GM19395 (cell line): Measurements from ENCODE around the gene ODR4.
"Not testable (repeated sequence)": the region's sequence is repeated elsewhere in the genome, so short reads cannot be mapped to it uniquely, and the experiment has no call there.

ENCODE experiments used
- ATAC-seq: cut with Tn5 transposase; IDR thresholded peaks from one replicate; pipeline ENCODE4 v1.9.1; 2021; ENCODE audit warnings: mild to moderate bottlenecking, moderate library complexity; ENCODE audit not compliant: unreplicated experiment

Gene ODR4

DNA sequence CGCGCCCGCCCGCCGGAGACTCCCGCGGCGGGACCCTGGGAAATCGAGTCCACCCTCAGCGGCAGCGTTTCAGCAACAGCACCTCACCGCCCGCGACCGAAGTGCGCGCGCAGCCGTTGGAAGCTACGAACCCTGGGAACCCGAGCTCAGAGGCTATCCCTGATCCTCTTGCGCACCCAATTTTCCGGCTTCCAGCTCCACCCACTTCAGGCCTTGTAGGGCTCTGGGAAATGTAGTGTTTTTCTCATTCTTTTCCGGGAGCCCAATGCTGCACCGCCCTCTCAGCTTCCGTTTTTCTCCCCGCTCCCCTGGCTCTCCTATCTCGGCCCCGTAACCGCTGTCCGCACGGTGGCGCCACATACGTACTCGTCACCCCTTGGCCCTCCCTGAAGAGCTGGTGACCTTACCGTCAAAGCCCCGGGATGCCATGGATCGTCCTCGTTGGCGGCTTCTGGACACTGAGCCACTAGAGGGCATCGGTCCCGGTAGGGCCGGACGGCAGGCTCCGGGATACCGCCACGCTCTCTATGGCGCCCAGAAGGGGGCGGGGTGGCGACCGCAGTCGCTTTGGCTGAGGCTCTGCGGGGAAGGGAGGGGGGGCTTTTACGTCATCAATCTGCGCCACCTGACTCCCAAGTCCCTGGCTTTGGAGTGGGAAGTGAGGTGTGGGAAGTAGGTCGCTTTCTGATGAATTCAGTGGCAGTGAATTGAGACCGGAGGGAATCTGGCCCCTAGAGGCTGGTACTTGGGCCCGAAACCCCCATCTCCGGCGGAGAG is at the start of gene ODR4, which contains the start of gene TPR:
Gene ODR4, plus strand, starts transcription at position 687 of the 777 bp plus-strand sequence. CDS start 3,948 bp downstream, outside the sequence.
Gene TPR, minus strand, starts transcription at position 102 of the 777 bp plus-strand sequence. CDS start 225 bp downstream, outside the sequence.
- peak; percentile 87 for ATAC-seq

DNA sequence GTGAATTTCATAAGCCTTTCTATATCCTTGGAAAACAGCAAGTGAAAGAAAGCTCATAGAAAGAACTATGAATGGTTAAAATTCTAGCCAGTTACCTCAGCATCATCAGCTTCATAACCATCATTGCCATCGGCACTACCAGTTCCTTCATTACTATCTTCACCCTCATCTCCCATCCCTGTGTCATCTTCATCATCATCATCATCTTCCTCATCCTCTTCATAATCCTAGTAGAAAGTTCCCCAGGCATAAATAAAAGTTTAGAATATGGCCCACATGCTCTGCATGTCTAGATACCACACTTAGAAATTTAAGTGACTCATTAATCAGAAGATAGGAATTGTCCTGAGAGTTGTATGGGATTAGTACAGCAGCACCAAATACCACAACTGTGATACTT is 49.6 kb upstream of the ODR4 start:
- ATAC-seq = no peak

DNA sequence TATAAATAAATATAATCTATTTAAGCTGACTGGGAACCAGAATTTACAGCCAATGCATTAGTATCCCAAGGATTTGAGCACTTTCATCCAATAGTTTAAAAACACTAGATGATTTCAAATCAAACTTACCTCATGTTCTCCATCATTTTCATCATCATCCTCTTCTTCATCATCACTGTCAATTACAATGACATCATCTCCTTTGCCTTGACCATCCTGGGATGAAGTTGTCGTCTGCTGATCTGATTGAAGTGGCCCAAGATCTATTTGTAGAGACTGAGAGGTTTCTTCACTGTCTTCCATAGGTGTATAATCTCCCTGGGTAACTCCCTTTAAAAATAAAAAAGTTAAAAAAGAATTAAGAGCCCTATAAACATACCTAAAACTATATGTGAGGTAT is 48.3 kb upstream of the ODR4 start:
- no peak for ATAC-seq

DNA sequence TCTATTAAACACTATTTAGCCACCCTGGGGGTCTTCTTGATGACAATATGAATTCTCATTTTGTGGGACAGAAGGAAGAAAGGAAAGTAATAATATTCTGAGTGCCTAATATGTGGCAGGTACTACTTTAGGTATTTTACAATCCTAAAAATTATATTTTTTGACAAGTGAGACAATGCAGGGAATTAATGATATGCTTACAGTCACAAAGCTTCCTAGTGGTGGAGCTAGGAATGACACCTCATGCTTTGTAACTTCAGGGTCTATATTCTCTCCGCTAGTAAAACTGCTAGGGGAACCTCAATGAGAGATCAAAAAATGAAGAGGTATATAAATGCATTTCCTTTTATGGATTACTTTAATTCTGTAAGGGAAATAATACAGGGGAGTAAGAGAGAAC is 44.9 kb upstream of the ODR4 start:
- ATAC-seq = no peak

DNA sequence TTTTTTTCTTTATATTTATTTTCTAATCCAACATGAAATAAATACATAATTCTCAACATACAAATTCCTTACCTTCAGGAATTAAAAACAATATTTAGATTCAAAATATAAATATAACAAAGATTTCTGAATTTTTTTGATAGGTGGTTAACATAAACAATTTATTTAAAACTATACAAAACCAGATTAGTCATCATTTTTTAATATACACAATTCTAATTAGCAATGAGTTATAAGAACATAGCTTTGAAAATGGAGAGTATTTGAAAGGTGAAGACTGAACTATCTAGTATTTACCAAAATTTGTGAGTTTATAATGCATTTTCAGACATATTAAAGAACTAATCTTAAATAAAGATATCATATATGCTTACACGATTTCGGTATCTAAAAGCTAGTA is 38.1 kb upstream of the ODR4 start:
- no peak for ATAC-seq

DNA sequence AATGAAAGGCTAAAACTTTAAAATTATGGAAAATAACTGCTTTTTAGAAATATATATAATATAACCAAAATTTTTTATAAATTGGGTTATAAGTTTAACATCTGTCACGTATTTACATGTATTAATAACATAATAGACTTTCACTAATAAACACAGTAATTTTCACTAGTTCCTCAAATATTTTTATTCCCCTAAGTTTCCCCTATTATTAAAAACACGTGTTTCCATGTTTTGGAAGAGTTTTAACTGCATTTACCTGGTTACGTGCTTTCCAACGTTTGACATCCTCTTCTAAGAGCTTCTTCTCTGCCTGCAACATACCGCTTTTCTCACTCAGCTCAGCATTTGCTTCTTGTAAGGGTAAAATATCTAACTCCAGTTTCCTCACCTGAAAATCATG is 34.9 kb upstream of the ODR4 start:
- no peak for ATAC-seq

DNA sequence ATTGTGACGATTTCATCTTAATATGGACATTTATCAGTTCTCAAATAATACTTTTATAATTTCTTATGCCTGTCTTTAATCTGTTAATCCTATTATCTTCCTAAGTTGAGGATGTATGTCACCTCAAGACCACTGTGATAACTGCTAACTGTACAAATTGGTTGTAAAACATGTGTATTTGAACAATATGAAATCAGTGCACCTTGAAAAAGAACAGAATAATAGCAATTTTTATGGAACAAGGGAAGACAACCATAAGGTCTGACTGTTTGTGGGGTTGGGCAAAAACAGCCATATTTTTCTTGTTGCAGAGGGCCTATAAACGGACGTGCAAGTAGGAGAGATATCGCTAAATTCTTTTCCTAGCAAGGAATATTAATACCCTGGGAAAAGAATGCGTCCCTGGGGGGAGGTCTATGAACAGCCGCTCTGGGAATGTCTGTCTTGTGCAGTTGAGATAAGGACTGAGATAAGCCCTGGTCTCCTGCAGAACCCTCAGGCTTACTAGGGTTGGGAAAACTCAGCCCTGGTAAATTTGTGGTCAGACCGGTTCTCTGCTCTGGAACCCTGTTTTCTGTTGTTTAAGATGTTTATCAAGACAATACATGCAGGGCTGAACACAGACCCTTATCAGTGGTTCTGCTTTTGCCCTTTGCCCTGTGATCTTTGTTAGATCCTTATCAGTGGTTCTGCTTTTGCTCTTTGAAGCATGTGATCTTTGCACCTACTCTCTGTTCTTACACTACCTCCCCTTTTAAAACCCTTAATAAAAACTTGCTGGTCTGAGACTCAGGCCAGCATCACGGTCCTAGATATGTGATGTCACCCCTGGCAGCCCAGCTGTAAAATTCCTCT is 27.6 kb upstream of the ODR4 start:
- ATAC-seq = not testable (repeated sequence)

DNA sequence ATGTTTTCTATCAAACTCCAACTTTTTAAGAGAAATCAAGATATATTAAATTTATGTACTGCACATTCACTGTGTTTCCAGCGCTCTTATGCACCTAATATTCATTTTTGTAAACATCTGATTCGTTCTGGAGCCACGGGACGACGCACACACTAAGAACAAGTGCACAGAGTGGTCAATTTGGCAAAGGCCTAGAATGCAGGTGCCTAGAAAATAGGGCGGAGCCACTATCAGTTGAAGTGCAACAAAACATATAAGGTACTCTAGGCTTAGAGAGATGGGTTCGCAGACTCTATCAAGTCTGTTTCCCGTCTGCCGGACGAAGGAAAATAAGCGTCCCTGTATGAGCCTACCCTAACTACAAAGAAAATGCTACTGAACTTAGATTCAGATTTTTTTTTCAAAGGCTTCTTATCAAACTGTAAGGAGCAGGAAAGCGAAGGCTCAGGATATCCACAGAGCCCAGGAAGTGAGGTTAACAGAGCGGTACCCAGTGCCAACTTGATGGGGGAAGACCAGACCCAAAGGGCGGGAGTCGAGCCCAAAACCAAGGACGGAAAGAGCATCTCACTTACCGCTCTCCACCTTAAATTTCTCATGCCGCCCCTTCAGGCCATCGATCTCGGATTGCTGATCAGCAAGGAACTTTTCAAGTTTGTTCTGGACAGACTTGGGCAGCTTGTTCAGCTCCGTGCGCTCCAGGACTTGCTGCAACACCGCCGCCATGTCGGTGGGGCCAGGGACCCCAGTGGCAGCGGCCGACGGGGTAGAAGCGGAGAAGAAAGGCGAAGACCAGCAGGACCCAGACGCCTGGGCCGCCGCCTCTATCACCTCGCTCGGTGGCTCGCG is 1.1 kb upstream of the ODR4 start:
- ATAC-seq = peak; percentile 39

DNA sequence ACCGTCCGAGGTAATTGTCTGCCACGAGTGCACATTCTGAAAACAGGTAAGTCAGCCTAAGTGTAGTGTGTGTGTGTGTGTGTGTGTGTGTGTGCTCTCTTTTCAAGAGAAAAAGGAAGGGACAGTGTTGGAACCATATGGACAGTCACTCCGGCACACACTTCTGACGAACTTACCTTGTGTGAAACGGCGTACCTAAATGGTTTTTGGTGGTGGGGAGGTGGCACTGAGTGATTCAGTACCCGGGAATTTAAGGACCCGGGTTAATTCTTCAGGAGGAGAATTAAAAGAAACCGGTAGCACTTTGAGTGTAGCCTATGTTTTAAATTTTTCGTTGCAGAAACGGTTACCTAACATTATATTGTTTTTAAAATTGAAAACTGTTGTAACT is 286 bp downstream of the ODR4 start:
- ATAC-seq = peak; percentile 19

DNA sequence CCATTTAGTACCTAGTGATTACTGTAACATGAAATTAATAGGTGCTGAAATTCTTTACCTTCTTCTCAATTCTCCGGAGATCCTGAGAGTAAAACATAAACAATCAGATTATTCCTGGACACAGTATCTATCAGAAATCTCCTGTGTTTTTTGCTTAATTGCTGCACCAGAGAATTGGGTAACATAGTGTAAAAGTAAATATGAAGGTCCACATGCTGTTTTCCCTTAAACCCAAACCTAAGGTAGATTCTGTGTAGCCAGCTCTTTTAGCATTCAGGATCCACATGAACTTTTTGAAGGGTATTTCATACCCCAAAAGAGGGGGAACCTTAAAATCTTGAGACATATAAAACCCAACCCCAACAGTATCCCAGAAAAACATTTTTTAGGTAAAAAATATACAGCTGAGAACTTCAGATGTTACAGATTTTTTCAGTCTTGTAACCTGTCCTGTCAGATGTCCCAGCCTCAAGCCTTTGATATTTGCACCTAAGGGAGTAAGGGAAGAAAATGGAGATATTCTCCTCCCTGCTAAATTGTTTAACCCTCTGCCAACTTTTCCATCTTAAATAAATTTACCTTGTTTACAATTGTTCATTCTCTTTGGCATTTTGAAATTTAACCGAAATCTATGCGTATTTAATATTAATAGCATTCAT is 11.2 kb downstream of the ODR4 start:
- no peak for ATAC-seq

DNA sequence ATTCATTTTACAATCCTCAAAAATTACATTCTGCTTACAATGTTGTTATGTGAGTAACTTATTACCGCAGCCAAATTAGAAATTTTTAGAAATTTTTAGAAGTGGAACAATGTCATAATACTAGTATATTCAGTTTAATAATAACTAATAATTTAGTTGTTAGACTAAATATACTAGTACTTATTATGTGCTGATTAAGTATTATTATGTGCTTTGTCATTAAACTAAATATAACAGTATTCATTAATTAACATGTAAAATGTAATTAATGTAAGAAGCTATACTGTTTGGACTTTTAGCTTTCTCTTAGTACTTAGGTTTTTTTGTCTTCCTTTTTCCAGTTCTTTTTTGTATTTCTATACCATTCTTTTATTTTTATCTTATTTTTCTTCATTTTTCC is 15.3 kb downstream of the ODR4 start:
- ATAC-seq = no peak

DNA sequence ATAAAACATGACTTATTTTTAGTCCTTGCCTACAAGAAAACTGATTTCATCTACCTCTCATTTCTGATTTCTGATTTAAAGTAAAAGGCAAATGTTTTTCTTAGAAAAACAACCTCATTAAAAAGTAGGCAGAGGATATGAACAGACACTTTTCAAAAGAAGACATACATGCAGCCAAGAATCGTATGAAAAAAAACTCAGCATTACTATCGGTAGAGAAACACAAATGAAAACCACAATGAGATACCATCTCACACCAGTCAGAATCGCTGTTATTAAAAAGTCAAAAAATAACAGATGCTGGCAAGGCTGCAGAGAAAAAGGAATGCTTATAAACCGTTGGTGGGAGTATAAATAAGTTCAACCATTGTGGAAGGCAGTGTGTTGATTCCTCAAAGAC is 16.2 kb downstream of the ODR4 start:
- no peak for ATAC-seq

DNA sequence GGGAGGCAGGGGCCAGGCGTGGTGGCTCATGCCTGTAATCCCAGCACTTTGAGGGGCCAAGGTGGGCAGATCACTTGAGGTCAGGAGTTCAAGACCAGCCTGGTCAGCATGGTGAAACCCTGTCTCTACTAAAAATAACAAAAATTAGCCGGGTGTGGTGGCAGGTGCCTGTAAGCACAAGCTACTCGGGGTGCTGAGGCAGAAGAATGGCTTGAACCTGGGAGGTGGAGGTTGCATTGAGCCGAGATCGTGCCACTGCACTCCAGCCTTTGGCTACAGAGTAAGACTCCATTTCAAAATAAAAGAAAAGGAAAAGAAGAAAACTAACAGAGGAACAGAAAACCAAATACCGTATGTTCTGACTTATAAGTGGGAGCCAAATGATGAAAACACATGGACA is 17.1 kb downstream of the ODR4 start:
- not testable (repeated sequence) for ATAC-seq

DNA sequence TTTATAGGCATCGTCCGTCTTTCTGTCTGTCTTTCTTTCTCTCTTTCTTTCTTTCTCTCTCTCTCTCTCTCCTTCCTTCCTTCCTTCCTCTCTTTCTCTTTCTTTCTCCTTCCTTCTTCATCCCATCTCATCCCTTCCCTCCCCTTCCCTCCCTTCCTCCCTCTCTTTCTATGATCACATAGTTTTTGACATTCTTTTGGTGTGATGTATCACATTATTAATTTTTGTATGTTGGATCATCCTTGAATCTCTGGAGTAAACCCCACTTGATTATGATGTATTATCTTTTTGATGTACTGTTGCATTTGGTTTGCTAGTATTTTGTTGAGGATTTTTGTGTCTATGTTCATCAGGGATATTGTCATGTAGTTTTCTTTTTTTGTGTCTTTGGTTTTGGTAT is 25.8 kb downstream of the ODR4 start:
- ATAC-seq = not testable (repeated sequence)

DNA sequence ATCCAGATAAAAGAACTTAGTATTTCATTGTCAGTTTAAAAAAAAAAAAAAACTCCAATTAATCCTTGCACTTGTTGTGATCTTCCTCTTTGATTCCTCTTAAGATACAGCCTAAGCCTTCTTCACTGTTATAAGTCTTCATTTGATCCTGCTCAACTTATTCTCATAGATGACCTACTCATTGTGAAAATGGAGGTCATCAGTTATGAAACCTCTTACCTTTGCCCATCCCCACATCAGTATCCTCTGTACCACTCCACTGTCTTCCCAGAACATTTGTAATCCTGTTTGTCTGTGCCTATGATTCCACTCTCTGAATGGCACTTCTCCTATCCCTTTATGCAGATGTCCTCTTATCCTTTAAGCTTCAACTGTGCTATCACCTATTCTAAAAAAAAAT is 28.0 kb downstream of the ODR4 start:
- no peak for ATAC-seq

DNA sequence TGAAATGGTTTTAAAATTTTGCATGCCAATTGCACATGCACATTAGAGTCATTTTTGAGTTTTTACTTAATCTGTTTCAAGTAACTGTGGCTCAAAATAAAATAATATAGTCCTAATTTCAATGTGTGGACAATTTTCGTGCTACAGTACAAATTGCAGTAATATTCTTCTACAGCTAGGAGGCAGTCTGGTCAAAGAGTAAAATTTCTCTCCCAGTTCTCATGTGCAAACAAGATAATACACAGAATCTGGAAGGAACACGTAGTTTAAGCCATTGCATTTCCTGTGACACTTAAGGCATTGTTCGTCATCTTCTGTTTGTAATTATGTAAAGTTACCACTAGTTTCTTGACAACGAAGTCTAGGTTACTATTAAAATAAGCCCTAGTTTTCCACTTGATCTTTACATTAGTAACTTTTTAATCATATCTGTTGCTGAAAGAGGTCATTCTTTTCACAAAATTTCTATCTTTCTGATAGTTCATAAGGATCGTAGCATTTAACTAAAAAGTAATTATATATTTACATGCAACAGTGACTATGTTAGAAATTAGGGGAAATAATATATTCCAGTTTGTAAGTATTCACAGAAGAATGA is 28.9 kb downstream of the ODR4 start:
- ATAC-seq = peak; percentile 45

DNA sequence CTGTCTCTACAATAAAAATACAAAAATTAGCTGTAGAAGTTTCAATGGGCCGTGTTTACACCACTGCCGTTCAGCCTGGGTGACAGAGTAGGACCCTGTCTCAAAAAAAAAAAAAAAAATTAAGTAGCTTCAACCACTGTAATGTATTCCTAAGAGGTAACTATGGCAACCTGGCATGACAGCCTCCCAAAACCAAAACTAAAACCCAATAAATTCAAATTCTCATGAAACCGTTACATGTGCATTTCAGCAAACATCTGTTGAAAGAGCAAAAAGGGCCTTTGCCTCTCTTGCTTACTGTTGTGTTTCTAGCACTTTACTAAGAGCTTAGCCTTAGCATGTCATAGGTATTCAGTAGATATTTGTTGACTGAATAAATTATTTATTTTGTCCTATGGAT is 33.5 kb downstream of the ODR4 start:
- ATAC-seq = peak; percentile 85

DNA sequence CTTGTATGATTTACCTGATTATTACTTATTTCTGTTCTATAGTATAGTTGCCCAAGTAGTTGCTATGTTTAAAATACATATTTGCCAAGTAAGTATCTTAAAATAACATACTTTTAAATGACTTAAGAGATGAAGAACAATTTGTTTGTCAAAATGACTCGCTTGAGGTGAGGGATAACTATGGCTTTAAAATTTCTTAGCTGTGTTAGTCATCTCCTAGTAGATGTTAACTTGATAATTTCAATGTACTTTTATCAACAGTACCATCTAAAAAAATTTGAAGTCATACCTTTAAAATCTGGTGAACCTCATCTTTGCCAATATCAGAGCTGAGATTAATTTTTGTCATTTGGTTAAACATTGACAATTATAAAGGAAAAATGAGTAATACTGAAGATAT is 37.7 kb downstream of the ODR4 start:
- no peak for ATAC-seq

DNA sequence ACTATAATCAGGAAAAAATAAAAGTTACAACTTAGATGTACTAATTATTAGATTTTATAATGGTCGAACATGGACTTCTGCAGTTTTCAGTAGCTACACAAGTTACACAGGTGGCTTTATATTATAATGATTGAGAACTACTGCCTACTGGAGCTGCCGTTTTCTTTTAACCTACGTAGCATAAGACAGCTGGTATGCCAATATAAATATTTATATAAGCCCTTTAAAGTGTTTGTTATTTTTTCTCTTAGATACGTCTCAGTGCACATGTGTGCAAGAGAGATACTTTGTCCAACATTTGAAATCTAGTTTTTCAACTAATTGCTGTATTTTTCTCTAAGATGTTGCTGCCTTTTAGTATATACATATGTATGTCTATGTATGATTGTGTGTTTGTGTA is 42.9 kb downstream of the ODR4 start:
- no peak for ATAC-seq

DNA sequence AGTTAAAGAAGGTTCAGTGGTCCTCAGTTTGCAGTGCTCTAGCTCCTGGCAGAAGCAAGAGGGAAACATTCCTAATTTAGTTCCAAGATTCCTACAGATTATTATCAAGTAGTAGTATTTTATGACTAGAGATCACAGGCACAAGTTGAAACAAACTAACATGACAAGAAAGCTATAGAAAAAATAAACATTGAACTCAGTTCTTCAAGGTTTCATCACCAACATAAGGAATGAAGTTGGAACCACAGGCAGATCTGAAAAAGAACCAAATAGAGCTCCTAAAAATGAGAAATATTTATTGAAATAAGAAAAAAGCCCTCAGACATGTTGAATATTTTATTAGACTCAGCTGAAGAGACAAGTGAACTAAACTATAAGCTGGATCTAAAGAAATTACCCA is 44.7 kb downstream of the ODR4 start:
- no peak for ATAC-seq
